Measurements from ENCODE around the gene PLEKHA7. TPM values are rescaled to one million over a fixed set of nuclear protein-coding genes. Genes with fewer than 3 reads are reported as not detected.

Gene PLEKHA7
- total and polyA plus RNA-seq, 2 of the 8 experiments (the other 6 are each of a cell fraction or from before 2014, with no cell fraction given) = 11.4 to 25.6 TPM

DNA sequence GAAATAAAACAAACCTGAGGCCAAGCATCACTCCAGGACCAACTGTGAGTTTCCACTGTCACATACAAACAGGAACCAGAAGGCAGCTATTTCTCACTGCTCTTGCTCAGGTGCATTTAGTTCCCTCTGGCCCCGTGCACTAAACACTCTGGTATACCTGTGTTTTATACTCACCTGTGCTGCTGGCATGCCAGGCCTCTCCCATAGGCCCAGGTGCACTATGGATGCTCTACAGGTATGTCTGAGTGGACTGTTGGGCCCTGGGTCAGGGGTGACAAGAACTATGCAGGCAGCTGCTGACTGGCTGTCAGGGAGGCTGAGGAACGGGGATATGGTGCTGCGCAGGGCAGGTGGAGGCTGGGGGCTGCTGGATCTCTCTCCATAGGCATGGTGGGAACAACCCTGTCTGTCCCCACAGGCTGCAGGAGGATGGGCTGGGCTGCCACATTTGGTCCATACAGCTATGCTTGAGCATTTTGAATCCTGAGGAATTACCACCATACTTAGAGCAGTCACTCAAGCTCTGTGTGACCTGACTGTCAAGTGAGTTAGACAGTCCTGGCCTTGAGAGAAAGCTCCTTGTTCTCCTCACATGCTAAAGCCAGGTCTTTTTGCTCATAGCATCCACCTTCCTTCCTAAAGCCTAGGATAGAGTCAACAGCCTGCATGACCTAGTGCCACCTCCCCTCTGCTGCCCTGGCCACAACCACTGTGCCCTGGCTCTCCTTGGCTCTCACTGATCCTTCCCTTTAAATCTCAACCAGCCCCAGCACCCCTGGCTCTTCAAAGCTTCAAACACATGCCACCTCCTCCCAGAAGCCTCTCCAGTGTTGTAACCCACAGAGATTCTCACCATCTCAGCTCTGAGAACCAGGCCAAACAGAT, 202.8 kb downstream of the PLEKHA7 start (continued):
- TF ChIP-seq, protein P1, sequence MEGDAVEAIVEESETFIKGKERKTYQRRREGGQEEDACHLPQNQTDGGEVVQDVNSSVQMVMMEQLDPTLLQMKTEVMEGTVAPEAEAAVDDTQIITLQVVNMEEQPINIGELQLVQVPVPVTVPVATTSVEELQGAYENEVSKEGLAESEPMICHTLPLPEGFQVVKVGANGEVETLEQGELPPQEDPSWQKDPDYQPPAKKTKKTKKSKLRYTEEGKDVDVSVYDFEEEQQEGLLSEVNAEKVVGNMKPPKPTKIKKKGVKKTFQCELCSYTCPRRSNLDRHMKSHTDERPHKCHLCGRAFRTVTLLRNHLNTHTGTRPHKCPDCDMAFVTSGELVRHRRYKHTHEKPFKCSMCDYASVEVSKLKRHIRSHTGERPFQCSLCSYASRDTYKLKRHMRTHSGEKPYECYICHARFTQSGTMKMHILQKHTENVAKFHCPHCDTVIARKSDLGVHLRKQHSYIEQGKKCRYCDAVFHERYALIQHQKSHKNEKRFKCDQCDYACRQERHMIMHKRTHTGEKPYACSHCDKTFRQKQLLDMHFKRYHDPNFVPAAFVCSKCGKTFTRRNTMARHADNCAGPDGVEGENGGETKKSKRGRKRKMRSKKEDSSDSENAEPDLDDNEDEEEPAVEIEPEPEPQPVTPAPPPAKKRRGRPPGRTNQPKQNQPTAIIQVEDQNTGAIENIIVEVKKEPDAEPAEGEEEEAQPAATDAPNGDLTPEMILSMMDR (IDR thresholded peaks at IDR 0.05; ENCODE audit: control extremely low read depth in 1 of 3, insufficient read depth in 1 of 3, low read depth in 1 of 3, low read length in 3 of 3) = no peak
- TF ChIP-seq JUND (IDR thresholded peaks at IDR 0.05; ENCODE audit: low read length) (no peak), CREB1 (IDR thresholded peaks at IDR 0.05) (no peak), ASH2L (IDR thresholded peaks at IDR 0.05; ENCODE audit: low read length) (no peak)
